ENCODE measurements around the gene CCDC178.

Gene CCDC178

DNA sequence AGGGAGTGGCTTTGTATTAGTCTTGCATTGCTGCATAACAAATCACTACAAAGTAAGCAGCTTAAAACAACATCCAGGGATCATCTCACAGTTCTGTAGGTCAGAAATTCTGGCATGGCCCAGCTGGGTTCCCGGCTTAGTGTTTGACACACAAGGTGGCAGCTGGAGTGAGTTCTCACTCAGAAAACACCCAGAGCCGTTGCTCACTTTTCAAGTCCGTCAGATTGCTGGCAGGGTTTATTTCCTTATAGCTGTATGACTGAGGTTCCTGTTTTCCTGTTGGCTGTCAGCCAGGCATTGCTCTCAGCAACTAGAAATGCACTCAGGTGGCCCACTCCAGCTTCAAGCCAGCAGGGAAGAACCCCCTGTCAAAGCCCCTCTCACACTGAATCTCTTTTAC is 324.1 kb downstream of the CCDC178 start:
- DNase-seq (ENCODE audit: low spot score), result no peak

GRCh38 chr18:33115917-33116316 is 324.6 kb downstream of the CCDC178 start:
- no peak for DNase-seq (ENCODE audit: low spot score)

DNA sequence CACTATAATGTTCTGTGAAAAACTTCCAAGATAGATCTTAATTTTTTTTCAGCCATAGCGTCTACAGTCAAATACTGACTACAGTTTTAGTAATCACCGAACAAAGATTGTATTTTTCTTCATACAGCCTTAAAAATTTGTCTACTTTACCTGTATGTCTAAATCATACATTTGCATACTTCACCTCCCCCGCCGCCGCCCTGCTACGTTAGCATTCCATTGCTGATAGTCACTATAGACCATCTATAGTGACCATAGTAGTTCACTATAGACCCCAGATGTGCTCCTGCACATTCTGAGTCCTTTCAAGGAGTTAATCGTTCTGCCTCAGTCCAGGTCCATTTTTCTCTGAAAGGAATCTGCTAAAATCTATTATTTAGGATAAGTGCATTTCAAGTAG is 325.0 kb downstream of the CCDC178 start:
- no peak for DNase-seq (ENCODE audit: low spot score)

DNA sequence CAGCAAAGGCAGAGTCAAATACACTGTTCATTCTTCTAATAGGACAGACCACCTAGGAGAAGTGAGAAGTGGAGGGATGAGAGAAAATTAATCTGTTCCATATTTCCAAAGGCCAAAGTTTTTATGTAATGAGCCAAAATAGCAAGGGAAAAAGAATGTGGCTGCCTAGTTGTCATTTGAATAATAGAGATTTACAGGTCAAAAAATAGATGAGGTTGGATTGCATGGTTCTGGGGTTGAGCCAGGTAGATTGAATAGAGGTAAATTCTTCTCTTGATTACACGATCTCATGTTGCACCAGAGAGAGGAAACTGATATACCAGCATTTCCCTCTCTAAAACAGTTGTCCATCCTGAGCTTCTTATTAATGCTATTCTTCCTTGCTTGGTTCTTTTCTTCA is 325.8 kb downstream of the CCDC178 start:
- no peak for DNase-seq (ENCODE audit: low spot score)

- no peak for DNase-seq (ENCODE audit: low spot score)
Measured at GRCh38 chr18:33113416-33113815, 327.1 kb downstream of the CCDC178 start.

- DNase-seq (ENCODE audit: low spot score), result no peak
Measured at GRCh38 chr18:33107511-33107910, 333.0 kb downstream of the CCDC178 start.

DNA sequence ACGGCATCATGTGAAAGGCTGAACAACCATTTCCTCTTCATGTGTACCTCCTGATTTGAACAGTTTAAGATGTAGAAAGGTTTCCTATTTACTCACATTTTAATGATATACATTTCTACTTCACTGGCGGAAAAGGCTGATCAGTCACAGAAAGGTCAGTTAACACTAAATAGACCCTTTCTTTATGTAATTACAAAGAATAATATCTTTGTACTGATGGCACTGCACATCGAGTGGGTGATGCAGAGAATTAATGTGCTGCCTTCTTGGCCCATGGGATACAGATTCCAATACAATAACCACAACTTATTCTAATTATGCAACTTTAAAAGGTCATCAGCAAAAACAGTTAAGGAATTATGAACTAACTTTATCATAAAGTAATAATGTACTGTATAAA is 339.2 kb downstream of the CCDC178 start:
- no peak for DNase-seq (ENCODE audit: low spot score)

DNA sequence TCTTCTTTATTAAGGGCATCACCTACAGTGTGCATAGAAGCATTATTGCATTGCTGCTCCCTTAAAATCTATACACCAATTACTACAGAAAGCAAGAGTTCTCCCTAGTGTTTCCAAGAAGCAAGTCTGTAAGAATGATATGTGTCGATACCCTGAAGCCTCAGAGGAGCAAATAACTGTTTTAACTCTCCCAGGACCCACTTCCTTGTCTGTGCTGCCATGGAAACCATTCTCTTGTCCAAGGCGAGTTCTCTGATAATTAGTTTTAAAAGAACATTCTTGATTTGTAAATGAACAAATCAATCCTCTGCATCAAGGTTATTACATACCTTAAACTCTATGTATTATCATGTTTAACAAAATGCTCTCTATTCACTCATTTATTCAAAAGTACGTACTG is 340.9 kb downstream of the CCDC178 start:
- DNase-seq (ENCODE audit: low spot score), result no peak

DNA sequence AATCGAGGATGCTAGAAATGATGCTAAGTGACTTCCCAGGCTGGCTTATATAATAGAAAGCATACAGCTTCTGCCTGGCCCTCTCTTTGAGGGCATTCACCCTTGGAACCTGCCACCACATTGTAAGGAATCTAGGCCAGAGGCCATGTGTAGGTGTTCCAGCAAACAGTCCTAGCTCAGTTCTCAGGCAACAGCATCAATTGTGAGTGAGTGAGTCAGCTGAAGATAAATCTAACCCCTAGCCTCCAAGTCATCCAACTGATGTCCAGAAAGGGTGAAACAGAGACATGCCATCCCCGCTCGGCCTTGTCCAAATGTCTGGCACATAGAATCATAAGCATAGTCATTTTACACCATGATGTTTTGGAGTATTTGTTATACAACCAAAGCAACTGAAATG is 343.4 kb downstream of the CCDC178 start:
- no peak for DNase-seq (ENCODE audit: low spot score)

DNA sequence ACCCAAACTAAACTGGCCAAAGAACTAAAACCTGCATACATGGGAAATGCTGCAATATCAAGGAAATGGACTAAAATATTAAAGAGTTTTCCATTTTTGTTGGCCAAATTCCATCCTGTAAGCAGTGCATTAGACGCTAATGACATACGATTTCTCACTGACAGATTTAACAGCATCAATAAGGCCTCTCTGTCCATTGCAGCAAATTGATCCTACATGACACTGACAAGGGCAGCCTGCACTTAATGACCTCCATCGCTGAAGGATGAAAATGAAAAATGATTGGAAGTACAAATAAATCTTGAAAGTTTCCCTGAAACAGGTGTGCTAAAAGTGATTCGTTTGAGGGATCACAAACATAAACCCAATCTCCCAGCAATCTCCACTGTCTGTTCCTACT is 350.1 kb downstream of the CCDC178 start:
- no peak for DNase-seq (ENCODE audit: low spot score)

DNA sequence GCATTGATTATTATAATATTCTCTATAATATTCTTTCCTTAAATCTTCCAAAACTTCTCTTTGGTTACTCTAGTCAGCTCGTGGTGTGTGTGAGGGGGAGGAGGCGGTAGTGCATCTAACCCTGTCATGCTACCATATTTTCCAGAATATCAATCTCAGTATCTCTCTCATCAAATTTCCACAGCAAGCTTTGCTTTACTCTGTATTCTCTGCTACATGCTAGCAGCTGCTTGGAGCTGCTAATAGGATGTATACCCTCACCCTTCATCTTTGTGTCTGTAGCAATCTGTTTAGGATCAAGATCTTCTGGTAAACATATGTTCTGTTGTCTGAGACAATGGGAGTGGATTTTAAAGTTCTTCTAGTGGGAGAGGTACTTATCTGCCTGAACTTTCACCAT is 363.9 kb downstream of the CCDC178 start:
- DNase-seq (ENCODE audit: low spot score), result no peak

DNA sequence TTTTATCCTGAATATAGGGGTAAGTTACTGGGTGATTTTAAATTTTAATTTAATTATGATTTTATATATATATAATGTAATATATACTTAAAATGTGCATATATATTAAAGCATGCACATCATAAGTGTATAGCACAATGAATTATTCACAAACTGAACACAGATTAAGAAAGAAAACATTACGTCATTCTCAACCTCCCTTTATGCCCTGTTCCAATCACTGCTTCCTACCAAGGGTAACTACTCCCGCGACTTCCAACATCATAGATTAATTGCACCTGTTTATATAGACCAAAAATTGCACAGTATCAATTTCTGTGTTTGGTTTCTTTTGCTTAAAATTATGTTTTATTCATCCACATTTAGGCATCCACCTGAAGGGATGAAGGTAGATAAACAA is 366.4 kb downstream of the CCDC178 start:
- DNase-seq (ENCODE audit: low spot score), result no peak

- DNase-seq (ENCODE audit: low spot score), result no peak
Measured at GRCh38 chr18:33062834-33063364, 377.6 kb downstream of the CCDC178 start.

DNA sequence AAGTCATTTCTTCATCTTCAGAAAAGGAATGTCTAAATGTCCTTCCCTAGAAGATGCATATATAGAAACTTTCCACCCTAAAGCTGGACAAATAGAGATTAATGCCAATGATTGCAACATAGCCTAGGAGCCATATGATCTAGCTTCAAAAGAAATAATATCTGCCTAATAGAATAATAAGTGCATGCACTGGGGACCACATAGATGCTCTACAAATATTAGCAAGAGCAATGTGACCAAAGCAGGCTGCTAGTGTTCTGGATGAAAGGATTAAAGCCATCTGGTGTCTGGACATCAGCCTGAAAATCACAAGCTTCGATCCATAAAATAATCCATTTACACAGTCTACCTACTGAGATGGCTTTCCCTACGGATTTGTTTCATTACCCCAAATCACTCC is 387.6 kb downstream of the CCDC178 start:
- DNase-seq (ENCODE audit: low spot score), result no peak

DNA sequence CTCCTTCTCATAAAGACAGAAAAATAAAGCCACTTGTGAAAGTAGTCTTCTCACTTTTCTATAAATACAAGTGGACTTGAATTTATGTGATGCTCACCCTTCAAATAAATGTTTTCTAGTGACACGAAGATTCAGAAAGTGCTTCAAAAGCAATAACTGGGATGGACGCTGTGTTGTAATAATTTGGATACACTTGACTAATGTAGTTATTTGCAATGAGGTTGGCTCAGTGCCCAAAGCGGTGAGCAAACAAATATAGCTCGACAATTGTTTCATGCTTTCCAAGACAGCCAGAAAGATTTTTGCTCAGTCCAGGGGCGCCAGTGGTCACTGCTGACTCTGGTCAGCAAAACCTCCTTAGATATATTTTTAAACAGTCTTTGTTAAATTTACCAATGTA is 389.1 kb downstream of the CCDC178 start:
- DNase-seq (ENCODE audit: low spot score), result no peak

DNA sequence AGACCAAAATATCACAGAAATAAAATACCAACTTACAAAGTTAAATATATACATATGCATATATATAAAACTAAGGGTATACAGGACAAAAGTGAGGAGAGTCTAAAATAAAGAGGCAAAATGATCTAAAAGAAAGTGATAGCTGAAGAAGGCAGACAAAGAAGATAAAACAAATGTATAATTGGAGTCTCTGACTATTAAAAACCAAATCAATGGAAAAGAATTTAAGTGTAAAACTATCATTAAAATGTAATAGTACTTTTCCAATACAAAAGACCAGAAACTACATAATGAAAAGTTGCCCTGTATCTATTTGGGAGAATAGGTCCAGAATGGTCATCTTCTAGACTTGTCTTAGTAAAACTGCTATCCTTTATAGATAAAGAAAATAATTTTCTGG is 400.3 kb downstream of the CCDC178 start:
- DNase-seq (ENCODE audit: low spot score), result no peak

GRCh38 chr18:33034945-33035344 is 405.6 kb downstream of the CCDC178 start:
- no peak for DNase-seq (ENCODE audit: low spot score)

DNA sequence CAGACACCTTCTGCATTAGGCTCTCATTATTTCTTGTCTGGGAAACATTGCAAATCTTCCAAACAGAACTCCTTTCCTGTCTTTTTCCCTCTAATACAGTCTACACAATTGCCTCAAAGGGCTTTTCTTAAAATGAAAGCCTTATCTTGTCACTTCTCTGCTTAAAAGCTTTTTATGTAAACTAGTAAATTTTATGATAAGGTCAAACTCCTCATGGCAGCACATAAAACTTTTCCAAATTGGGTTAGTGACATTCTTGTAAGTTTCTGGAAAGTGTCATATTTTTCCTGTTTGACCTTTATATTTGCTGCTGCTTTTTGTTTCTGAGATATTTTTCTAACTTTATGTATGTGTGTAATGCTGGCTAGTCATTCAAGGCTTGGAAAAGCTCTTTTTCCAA is 406.3 kb downstream of the CCDC178 start:
- no peak for DNase-seq (ENCODE audit: low spot score)

DNA sequence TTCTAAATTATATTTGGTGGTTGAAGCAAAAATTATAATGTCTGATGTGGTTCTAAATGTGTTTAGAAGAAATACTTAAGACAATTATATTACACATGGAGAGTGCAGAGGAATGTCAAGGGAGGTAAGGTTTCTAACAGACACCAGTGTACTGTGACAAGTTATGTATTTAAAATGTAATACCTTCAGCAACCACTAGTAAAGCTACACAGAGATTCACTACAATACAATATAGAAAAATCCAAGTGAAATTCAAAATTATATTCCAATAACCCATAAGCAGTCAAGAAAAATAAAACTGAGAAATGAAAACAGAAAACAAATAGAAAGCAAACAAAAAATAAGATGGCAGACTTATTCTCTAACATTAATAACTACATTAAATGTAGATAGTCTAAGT is 418.2 kb downstream of the CCDC178 start:
- DNase-seq (ENCODE audit: low spot score), result no peak

DNA sequence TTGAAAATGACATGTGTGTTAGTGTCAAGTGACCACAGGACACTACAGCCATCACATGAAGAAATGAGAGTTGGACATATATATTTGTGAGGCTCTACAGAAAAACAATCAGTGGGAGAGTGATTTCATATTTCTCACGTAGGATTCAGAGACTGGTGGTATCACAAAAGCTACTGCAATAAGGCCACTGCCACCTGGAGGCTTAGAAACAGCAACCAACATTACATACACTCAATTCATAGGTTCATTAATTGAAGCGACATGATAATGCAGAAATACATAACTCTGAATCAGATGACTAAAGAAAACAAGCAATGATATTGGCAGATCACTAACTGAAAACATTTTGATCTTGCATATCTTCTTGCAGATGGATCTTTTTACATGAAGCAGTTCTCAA is 419.6 kb downstream of the CCDC178 start:
- no peak for DNase-seq (ENCODE audit: low spot score)

DNA sequence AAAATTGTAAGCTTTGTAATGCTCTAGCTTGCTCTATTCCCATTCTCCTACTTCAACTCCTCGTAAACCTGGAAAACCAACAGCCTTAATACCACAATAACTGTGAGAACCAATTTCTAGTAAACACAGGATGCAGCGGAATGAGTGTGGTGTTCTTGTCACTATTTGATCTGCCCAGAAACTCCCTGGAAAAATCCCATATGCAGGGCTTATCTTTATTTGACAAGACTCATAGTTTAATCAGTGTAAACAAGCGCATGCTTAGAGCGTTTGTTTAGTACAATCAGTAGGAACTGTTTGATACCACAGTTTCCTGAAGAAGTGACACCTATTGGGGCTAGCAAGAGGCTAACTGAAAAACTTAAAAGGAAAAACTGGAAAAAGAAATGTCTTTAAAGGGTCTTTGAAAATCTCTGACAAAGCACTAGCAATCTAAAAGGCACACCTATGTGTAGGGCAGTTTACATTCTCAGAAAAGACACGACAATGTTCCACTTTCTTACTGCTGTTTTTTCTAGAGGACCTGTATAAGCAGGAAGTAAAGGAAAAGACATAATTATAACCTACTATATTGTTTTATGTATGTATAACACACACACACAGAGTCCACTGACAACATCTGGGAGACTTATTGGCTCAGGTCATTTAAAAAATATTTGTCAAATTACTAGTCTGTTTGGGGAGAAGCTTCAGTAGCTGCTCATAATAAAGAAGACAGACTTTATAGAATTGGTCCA is 426.3 kb downstream of the CCDC178 start:
- no peak for DNase-seq (ENCODE audit: low spot score)

DNA sequence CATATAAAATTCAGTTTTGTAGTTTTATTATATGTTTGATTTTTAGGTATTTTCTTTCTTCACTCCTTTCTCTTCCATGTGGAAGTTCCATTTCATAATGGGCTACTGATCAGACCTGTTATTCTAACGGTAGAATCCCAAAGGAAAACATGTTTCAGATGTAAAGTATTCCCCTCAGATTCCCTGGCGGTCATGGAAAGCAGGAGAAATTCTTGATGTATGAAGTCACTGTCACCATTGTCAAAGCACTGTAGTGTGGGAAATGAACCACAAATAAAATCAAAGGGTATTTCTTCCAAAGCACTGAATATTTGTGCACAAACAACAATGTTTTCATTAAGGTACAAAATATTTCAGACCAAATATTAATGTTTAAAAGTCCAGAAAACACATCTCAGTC is 430.4 kb downstream of the CCDC178 start:
- no peak for DNase-seq (ENCODE audit: low spot score)

- DNase-seq (ENCODE audit: low spot score), result no peak
Measured at GRCh38 chr18:32998921-32999320, 441.6 kb downstream of the CCDC178 start.

GRCh38 chr18:32998285-32998684 is 442.2 kb downstream of the CCDC178 start:
- DNase-seq (ENCODE audit: low spot score), result no peak
